Liver (tissue), 9 donors: ENCODE measurements around the gene NLRP6. TPM values are rescaled to one million over a fixed set of nuclear protein-coding genes. Genes with fewer than 3 reads are reported as not detected.

Experiments used
- DNase-seq: peaks from one replicate; pipeline ENCODE4 v3.0.0-alpha.2; 2017; ENCODE audit warnings: low spot score
- H3K27ac ChIP-seq, 2 donors: one replicate each; pipeline ENCODE4 v1.7.0; 2013; ENCODE audit warnings: inconsistent platforms in 2 of 2, low read length in 2 of 2, control low read depth in 1 of 2, low read depth in 1 of 2, mild to moderate bottlenecking in 1 of 2
- H3K27me3 ChIP-seq, 4 donors: one replicate each; pipeline versions ENCODE4 v1.6.1 to v1.7.0; 2013; ENCODE audit warnings: low read length in 3 of 4, inconsistent platforms in 1 of 4, mild to moderate bottlenecking in 1 of 4, moderate library complexity in 1 of 4; ENCODE audit not compliant: control insufficient read depth in 4 of 4, insufficient read depth in 4 of 4
- H3K36me3 ChIP-seq, 4 donors: one replicate each; pipeline versions ENCODE4 v1.6.1 to v1.7.0; 2013; ENCODE audit warnings: low read length in 3 of 4, mild to moderate bottlenecking in 3 of 4, low read depth in 1 of 4, moderate library complexity in 1 of 4; ENCODE audit not compliant: control insufficient read depth in 4 of 4, insufficient read depth in 3 of 4
- H3K4me1 ChIP-seq, 4 donors: one replicate each; pipeline versions ENCODE4 v1.6.1 to v1.7.0; 2013; ENCODE audit warnings: low read length in 3 of 4, mild to moderate bottlenecking in 3 of 4, moderate library complexity in 1 of 4; ENCODE audit not compliant: control insufficient read depth in 4 of 4, insufficient read depth in 4 of 4
- H3K4me3 ChIP-seq, 3 donors: one replicate each; pipeline versions ENCODE4 v1.6.1 to v1.7.0; 2013; ENCODE audit warnings: low read length in 3 of 3, control low read depth in 1 of 3, low read depth in 1 of 3, mild to moderate bottlenecking in 1 of 3
- H3K9ac ChIP-seq, 2 donors: one replicate each; pipeline ENCODE4 v1.7.0; 2013; ENCODE audit warnings: low read length in 2 of 2, mild to moderate bottlenecking in 2 of 2, moderate library complexity in 2 of 2, control low read depth in 1 of 2, low read depth in 1 of 2
- H3K9me3 ChIP-seq, 4 donors: one replicate each; pipeline versions ENCODE4 v1.6.1 to v1.7.0; 2013; ENCODE audit warnings: low read length in 3 of 4; ENCODE audit not compliant: control insufficient read depth in 4 of 4
- EGR1 ChIP-seq, 2 donors: IDR thresholded peaks; 2 replicates each; pipeline ENCODE4 v1.6.1; 2016 to 2018; ENCODE audit warnings: antibody characterized with exemption in 2 of 2, low read depth in 2 of 2
- FOXA2 ChIP-seq: IDR thresholded peaks from 2 replicates; pipeline ENCODE4 v1.6.1; 2016; ENCODE audit warnings: antibody characterized with exemption
- GABPA ChIP-seq, 2 donors: IDR thresholded peaks in 1 of 2; conservative IDR thresholded peaks in 1 of 2; 2 replicates each; pipeline ENCODE4 v1.6.1; 2016; ENCODE audit warnings: antibody characterized with exemption in 2 of 2, mild to moderate bottlenecking in 1 of 2, moderate library complexity in 1 of 2
- HNF4A ChIP-seq, 2 donors: conservative IDR thresholded peaks; 2 replicates each; pipeline ENCODE4 v1.6.1; 2016; ENCODE audit warnings: antibody characterized with exemption in 2 of 2, mild to moderate bottlenecking in 2 of 2
- HNF4G ChIP-seq: IDR thresholded peaks from 2 replicates; pipeline ENCODE4 v1.6.1; 2016; ENCODE audit warnings: antibody characterized with exemption
- JUND ChIP-seq, 2 donors: IDR thresholded peaks; 2 replicates each; pipeline ENCODE4 v1.6.1; 2016; ENCODE audit warnings: antibody characterized with exemption in 2 of 2
- NR2F2 ChIP-seq: IDR thresholded peaks from 2 replicates; pipeline ENCODE4 v1.6.1; 2016; ENCODE audit warnings: antibody characterized with exemption
- RAD21 ChIP-seq, 2 donors: IDR thresholded peaks; 2 replicates each; pipeline ENCODE4 v1.6.1; 2016; ENCODE audit warnings: antibody characterized with exemption in 2 of 2, mild to moderate bottlenecking in 2 of 2
- RXRA ChIP-seq, 2 donors: IDR thresholded peaks; 2 replicates each; pipeline ENCODE4 v1.6.1; 2017 to 2018; ENCODE audit warnings: antibody characterized with exemption in 2 of 2, mild to moderate bottlenecking in 1 of 2
- SP1 ChIP-seq: IDR thresholded peaks from 2 replicates; pipeline ENCODE4 v1.6.1; 2018; ENCODE audit warnings: antibody characterized with exemption, mild to moderate bottlenecking
- YY1 ChIP-seq: IDR thresholded peaks from 2 replicates; pipeline ENCODE4 v1.6.1; 2016; ENCODE audit warnings: antibody characterized with exemption, mild to moderate bottlenecking
- WGBS: extraction: QIAGEN DNeasy Blood & Tissue Kit; methylation state at CpG from one replicate; pipeline ENCODE4 v1.1.7; 2013; 5-methylcytosine and 5-hydroxymethylcytosine counted together
- polyA plus RNA-seq, 2 donors: library from polyadenylated mRNA; stranded (reverse) in 1 of 2; unstranded in 1 of 2; fragments of 200-250 nt in 1 of 2; fragments of >200 nt in 1 of 2; fragmentation: Nextera tagmentation in 1 of 2; extraction: Ambion mirVana in 1 of 2; gene quantifications; one replicate each; pipeline versions ENCODE4 v1.2.1 to v1.2.3, GENCODE V29; 2013 to 2015
- total RNA-seq, 2 donors: library from RNA; depleted of rRNA; stranded (reverse); fragments of >200 nt; gene quantifications; one replicate each; pipeline ENCODE4 v1.2.3, GENCODE V29; 2014
- TF ChIP-seq, protein P1 (sequence below): IDR thresholded peaks from 2 replicates; pipeline ENCODE4 v1.6.1; 2016; ENCODE audit warnings: antibody characterized with exemption
- TF ChIP-seq, protein P2 (sequence below): IDR thresholded peaks from 2 replicates; pipeline ENCODE4 v1.6.1; 2016; ENCODE audit warnings: antibody characterized with exemption
- TF ChIP-seq, protein P3 (sequence below): fragments of 150-350 bp; IDR thresholded peaks from 2 replicates; pipeline ENCODE4 v1.5.1; 2017; ENCODE audit warnings: improper control_type of control experiment, low read depth, low read length; ENCODE audit not compliant: missing input control
- TF ChIP-seq, protein P4 (sequence below): IDR thresholded peaks from 2 replicates; pipeline ENCODE4 v1.6.1; 2016; ENCODE audit warnings: antibody characterized with exemption
- TF ChIP-seq, protein P5 (sequence below): IDR thresholded peaks from 2 replicates; pipeline ENCODE4 v1.6.1; 2016; ENCODE audit warnings: antibody characterized with exemption, mild to moderate bottlenecking
- donor health status: healthy.
- donor health status: healthy.
- donor health status: healthy.
- donor health status: healthy.
- donor health status: healthy.

NLRP6 gene
- total and polyA plus RNA-seq, 4 donors: 0.05 to 5.7 (median 0.97) TPM

DNA sequence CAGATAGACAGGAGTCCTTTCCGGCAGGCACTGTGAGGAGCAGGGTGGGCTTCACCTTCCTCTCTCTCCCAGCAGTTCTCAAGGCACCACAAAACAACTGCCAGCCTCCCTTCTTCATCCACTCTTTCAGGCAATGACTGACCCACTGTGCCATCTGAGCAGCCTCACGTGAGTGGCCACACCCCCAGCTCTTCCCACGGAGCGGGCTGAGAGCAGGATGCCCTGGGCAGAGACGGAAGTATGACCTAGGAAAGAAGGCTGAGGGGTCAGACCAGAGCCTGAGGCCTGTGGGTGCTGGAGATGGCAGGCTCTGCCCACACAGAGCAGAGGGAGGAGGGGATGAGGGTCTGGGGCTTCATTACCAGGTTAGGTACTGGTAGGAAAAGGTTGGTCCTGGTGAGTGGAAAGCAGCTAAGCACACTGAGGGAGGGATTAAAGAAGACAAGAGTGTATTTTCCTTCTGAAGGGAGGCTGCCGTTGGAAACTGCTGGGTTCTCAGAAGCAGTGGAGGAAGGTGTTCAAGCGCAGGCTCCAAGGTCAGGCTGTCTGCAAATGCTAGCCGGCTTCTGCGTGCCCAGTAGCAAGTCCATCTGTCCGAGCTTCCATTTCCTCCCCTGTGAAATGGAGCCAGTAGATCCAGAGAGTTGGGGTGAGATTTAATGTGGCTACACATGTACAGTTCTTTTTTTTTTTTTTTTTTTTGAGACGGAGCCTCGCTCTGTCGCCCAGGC lies 4.6 kb downstream of the NLRP6 start (continued):
- TF ChIP-seq, protein P1, sequence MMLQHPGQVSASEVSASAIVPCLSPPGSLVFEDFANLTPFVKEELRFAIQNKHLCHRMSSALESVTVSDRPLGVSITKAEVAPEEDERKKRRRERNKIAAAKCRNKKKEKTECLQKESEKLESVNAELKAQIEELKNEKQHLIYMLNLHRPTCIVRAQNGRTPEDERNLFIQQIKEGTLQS: no peak
- TF ChIP-seq HNF4A (conservative IDR thresholded peaks at IDR 0.05) (no peak), FOXA2 (no peak), JUND (IDR thresholded peaks at IDR 0.05) (no peak), HNF4G (no peak)

DNA sequence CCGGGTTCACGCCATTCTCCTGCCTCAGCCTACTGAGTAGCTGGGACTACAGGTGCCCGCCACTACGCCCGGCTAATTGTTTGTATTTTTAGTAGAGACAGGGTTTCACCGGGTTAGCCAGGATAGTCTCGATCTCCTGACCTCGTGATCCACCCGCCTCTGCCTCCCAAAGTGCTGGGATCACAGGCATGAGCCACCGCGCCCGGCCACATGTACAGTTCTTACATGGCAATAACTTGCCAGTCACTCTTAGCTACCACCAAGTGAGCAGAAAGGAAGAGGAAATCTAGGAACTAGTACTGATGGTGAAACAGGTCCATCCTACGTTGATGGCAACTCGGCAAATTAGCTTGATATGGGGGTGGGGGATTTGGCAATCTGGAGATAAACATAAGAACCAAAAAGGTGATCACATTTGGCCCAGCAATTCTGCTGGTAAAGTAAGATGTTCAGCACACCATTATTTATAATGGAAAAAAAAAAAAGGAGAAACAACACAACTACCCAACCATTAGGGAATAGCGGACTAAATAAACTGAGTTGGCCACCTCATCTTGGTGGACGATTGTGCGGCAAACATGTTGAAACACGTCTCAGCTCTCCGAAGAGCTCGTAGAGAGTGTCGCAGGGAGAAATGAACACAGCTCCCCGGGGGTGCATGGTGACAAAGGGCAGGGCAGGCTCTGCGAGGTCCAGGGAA lies 5.3 kb downstream of the NLRP6 start:
- peaks cover 9 to 48% (median 33%) of the 10 kb centered on the region in 4 donors for H3K4me1 ChIP-seq
- no peaks in the 10 kb centered on the region for H3K9me3 ChIP-seq
- no peaks in the 10 kb centered on the region for H3K27me3 ChIP-seq
- H3K36me3 ChIP-seq: no peaks in the 10 kb centered on the region
- H3K9ac ChIP-seq: no peak overlapping the region
- H3K27ac ChIP-seq: no peak overlapping the region
- DNase-seq: no peak
- TF ChIP-seq JUND (IDR thresholded peaks at IDR 0.05) (no peak), NR2F2 (no peak), SP1 (no peak), EGR1 (IDR thresholded peaks at IDR 0.05; ENCODE audit: low read depth in 2 of 2) (no peak), RXRA (IDR thresholded peaks at IDR 0.05) (no peak), RAD21 (IDR thresholded peaks at IDR 0.05) (no peak), YY1 (no peak), FOXA2 (no peak), GABPA (IDR thresholded peaks at IDR 0.05 in 1 of 2, conservative IDR thresholded peaks at IDR 0.05 in 1 of 2) (no peak)
- TF ChIP-seq, protein P2, sequence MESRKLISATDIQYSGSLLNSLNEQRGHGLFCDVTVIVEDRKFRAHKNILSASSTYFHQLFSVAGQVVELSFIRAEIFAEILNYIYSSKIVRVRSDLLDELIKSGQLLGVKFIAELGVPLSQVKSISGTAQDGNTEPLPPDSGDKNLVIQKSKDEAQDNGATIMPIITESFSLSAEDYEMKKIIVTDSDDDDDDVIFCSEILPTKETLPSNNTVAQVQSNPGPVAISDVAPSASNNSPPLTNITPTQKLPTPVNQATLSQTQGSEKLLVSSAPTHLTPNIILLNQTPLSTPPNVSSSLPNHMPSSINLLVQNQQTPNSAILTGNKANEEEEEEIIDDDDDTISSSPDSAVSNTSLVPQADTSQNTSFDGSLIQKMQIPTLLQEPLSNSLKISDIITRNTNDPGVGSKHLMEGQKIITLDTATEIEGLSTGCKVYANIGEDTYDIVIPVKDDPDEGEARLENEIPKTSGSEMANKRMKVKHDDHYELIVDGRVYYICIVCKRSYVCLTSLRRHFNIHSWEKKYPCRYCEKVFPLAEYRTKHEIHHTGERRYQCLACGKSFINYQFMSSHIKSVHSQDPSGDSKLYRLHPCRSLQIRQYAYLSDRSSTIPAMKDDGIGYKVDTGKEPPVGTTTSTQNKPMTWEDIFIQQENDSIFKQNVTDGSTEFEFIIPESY: no peak
- TF ChIP-seq, protein P3, sequence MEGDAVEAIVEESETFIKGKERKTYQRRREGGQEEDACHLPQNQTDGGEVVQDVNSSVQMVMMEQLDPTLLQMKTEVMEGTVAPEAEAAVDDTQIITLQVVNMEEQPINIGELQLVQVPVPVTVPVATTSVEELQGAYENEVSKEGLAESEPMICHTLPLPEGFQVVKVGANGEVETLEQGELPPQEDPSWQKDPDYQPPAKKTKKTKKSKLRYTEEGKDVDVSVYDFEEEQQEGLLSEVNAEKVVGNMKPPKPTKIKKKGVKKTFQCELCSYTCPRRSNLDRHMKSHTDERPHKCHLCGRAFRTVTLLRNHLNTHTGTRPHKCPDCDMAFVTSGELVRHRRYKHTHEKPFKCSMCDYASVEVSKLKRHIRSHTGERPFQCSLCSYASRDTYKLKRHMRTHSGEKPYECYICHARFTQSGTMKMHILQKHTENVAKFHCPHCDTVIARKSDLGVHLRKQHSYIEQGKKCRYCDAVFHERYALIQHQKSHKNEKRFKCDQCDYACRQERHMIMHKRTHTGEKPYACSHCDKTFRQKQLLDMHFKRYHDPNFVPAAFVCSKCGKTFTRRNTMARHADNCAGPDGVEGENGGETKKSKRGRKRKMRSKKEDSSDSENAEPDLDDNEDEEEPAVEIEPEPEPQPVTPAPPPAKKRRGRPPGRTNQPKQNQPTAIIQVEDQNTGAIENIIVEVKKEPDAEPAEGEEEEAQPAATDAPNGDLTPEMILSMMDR: no peak
- TF ChIP-seq, protein P4, sequence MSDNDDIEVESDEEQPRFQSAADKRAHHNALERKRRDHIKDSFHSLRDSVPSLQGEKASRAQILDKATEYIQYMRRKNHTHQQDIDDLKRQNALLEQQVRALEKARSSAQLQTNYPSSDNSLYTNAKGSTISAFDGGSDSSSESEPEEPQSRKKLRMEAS: no peak
- TF ChIP-seq, protein P5, sequence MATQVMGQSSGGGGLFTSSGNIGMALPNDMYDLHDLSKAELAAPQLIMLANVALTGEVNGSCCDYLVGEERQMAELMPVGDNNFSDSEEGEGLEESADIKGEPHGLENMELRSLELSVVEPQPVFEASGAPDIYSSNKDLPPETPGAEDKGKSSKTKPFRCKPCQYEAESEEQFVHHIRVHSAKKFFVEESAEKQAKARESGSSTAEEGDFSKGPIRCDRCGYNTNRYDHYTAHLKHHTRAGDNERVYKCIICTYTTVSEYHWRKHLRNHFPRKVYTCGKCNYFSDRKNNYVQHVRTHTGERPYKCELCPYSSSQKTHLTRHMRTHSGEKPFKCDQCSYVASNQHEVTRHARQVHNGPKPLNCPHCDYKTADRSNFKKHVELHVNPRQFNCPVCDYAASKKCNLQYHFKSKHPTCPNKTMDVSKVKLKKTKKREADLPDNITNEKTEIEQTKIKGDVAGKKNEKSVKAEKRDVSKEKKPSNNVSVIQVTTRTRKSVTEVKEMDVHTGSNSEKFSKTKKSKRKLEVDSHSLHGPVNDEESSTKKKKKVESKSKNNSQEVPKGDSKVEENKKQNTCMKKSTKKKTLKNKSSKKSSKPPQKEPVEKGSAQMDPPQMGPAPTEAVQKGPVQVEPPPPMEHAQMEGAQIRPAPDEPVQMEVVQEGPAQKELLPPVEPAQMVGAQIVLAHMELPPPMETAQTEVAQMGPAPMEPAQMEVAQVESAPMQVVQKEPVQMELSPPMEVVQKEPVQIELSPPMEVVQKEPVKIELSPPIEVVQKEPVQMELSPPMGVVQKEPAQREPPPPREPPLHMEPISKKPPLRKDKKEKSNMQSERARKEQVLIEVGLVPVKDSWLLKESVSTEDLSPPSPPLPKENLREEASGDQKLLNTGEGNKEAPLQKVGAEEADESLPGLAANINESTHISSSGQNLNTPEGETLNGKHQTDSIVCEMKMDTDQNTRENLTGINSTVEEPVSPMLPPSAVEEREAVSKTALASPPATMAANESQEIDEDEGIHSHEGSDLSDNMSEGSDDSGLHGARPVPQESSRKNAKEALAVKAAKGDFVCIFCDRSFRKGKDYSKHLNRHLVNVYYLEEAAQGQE: no peak
- H3K4me3 ChIP-seq: no peak overlapping the region
- 91% methylated on average over 23 of the region's 23 CpGs for WGBS
